HG02981 (cell line): ENCODE measurements around the gene VAMP8.
A peak's percentile ranks its signal among the peaks of the same experiment; 100 is the strongest.
"Not testable (repeated sequence)": the region's sequence is repeated elsewhere in the genome, so short reads cannot be mapped to it uniquely, and the experiment has no call there.

ENCODE experiments used
- ATAC-seq: cut with Tn5 transposase; IDR thresholded peaks from one replicate; pipeline ENCODE4 v1.9.1; 2021; ENCODE audit warnings: mild to moderate bottlenecking, moderate library complexity; ENCODE audit not compliant: unreplicated experiment

VAMP8 gene

DNA sequence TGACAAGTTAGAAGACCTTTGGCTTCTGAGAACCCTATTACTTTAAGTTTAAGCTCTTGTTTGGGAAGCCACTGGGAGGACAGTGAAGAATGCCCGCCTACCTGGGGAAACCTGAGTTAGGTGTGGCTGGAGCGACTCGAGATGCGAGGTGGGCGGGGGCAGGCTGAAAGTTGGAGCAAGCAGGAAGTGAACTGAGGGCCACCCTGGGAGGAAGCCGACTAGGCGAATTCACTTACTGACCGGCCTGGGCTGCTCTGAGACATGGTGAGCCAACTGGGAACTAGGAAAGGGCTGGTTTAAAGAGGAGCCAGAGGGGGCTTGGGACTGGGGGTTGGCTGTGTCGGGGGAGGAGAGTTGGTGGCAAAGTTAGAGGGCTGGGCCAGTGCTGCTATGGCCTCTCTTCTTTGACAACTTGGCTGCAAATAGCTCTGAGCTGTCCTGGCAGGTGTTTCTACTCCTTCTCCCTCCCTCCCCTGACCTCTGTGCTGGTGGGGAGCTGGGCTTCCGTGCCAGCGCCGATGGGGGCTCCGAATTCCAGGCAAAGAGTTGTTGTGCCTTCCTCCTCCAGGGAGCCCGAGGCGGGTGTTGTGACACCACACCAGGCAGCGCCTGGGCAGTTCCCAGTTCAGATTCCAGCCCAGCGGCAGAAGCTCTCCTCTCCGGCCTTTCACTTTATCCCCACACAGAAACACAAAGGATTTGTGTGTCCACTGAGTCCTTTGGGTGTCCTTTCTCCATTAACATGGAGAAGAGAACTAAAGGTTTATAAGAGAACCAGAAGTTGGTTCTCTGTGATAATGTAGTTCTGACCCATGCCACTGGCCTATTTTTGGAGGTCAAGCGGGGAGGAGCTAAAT, at the start of gene VAMP8:
Gene VAMP8 (plus strand): TSS at position 201 of the 857 bp plus-strand sequence. CDS start 61 bp downstream, at position 262.
- ATAC-seq = peak; percentile 54

- ATAC-seq = no peak
These were observed 49.6 kb upstream of the VAMP8 start for GRCh38 chr2:85527787-85528186.

DNA sequence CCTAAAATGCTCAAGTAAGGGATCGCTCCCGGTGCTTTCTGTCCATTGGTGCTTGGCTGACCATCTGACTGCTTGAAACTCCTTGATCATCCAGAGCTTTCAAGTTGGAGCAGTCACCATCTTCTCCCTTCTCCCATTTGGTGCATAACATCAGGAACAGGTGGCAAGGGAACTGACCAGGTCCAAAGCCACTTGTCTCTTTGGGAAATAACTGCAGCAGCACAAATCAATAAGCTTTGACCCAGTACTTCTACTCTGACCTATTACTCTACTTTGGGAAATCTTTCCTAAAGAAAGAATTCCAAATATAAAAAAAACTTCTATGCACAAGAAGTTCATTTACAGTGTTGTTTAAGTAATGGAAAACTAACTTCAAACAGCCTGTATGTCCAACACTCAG, 49.0 kb upstream of the VAMP8 start:
- no peak for ATAC-seq

- no peak for ATAC-seq
These were observed 47.6 kb upstream of the VAMP8 start for GRCh38 chr2:85529809-85530208.

GRCh38 chr2:85531589-85531988, 45.8 kb upstream of the VAMP8 start:
- ATAC-seq = no peak

GRCh38 chr2:85534099-85534498, 43.3 kb upstream of the VAMP8 start:
- ATAC-seq = no peak

DNA sequence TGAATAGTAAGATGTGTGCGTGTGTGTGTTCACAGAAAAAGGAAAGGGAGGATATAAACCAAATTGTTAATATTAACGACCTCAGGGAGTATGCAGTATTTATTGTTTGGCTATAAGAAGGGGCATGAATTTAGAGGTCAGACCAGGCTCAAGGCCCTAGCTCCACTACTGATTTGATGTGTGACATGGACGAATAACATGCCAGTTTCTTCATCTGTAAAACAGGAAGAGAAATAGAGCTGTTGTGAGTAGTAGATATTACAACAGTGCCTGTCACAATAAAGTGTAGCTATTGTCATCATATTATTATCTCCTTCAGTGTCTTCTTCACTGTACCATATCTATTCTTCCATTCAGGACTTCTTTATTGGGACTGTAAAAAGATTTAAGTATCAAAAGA, 42.5 kb upstream of the VAMP8 start:
- ATAC-seq = no peak

- no peak for ATAC-seq
These were observed 40.9 kb upstream of the VAMP8 start for GRCh38 chr2:85536479-85536878.

GRCh38 chr2:85537600-85538506, 39.5 kb upstream of the VAMP8 start:
- ATAC-seq = no peak

DNA sequence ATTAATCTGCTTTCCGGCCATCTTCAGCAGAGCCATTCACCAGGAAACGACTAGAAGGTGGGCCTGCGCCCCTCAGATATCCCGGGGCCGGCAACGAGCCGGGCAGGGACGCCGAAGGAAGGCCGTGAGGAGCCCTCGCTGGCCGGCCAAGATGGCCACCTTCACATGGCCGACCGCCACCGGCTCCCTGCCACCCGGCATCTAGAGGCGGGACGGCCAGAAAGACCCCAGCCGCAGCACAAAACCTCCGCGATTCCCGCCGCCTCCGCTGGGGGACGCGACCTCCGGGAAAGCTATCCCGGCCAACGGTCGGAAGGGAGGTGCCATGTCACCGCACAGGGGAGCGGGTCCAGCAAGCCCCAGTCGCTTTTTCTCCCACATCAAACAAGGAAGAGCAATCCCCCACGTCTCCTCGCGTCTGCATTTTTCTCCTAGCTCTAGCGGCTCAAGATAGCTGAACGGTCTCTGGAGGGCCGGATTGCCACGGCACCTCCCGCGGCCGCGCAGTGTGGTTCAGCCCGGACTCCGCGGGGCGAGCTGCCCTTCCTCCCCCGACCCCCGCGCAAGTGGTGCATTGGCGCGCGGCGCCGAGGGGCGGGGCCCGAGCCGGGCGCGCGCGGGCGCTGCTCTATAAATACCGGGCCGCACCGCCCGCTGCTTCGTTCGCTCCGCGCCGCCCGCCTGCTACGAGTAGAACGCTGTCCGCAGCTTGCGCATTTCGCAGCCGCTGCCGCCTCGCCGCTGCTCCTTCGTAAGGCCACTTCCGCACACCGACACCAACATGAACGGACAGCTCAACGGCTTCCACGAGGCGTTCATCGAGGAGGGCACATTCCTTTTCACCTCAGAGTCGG, 38.7 kb upstream of the VAMP8 start, which contains the start of gene MAT2A:
Gene MAT2A (plus strand): TSS at position 662 of the 854 bp plus-strand sequence. CDS start 120 bp downstream, at position 782.
- peak; percentile 67 for ATAC-seq

DNA sequence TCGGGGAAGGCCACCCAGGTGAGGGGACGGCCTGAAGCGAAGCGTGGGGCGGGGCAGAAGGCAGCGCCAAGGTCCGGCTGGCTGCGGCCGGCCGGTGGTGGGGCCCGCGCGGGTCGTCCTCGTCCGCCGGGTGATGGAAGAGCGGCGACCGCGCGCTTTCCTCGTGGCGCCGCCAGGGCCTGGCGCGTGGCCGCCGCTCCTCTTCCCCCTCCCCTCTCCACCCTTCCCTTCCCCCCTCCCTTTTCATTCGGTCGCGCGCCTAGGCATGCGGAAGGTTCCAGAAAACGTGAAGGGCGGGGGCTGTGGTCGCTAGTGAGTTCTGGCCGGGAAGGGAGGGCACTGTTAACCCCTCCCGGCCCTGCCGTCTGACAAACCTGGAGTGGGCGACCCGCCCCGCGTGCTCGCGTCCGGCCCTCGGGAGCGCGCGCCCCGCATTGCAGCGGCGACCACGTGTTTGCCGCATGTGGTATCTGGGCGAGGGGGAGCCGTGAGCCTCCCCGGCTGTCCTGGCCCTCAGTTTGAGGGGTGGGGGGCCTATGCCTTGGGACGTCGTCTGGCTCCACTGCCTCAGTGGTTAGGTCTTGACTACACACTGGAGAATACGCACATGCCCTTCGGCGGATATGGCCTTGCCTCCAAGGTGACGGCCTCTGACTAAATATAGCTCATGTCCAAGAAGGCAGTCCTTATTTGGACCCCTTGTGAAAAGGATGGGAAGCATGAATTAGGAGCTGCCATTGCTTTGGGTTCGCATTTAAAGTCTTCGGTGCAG, 37.8 kb upstream of the VAMP8 start:
- peak; percentile 21 for ATAC-seq

DNA sequence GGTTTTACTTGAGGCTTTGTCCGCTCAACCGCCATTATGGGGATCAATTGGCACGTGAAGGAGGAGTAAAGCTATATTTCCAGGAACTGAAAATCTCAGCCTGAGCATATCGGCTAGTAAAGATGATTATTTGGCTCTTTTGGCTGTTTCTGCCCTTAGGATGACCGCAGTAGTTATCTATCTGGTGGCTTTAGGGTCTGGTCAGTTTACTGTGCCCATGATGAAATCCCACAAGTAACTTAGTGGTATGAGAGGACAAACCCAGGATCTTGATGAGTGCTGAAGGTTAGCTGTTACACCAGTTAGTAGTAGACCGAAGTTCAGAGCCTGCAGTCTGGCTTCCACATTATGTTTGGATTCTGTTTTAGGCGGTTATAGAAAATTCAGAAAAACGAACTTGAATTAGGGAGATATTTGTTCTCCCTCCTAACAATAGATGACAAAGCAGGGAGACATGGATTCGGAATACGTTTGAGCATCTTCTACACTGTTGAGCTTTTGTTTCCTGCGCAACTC, 37.2 kb upstream of the VAMP8 start:
- ATAC-seq = no peak

GRCh38 chr2:85541262-85541661, 36.1 kb upstream of the VAMP8 start:
- no peak for ATAC-seq

DNA sequence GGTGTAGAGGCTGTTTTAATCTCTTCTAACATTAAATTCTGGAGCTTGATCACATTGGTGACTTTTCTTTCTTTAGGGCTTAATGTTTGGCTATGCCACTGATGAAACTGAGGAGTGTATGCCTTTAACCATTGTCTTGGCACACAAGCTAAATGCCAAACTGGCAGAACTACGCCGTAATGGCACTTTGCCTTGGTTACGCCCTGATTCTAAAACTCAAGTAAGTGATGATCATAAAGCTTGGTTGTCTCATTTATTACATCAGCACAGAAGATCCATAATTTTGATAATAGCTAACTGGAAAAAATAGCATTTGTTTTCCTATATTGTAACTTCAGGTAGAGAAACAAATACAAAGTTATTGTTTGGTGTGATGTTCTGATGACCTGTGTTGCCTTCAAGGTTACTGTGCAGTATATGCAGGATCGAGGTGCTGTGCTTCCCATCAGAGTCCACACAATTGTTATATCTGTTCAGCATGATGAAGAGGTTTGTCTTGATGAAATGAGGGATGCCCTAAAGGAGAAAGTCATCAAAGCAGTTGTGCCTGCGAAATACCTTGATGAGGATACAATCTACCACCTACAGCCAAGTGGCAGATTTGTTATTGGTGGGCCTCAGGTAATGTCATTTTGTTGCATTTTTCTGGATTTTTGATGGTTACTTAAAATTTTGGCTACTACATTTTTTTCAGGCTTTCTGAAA, 35.5 kb upstream of the VAMP8 start:
- no peak for ATAC-seq

DNA sequence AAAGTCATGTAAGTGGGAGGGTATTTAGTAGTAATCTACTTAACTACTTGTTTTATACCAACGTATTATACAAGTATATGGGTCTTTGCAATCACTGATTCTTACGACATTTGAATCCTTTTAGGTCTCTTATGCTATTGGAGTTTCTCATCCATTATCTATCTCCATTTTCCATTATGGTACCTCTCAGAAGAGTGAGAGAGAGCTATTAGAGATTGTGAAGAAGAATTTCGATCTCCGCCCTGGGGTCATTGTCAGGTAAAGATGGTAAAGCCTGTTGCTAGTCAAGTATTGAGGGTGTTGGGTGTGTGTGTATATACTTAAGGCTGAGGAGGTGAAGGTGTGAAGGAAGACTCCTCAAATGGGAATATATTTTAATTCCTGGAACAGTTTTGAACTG, 34.6 kb upstream of the VAMP8 start:
- no peak for ATAC-seq

GRCh38 chr2:85544254-85544691, 33.1 kb upstream of the VAMP8 start:
- ATAC-seq = not testable (repeated sequence)

GRCh38 chr2:85544915-85545779, 32.2 kb upstream of the VAMP8 start:
- not testable (repeated sequence) for ATAC-seq

DNA sequence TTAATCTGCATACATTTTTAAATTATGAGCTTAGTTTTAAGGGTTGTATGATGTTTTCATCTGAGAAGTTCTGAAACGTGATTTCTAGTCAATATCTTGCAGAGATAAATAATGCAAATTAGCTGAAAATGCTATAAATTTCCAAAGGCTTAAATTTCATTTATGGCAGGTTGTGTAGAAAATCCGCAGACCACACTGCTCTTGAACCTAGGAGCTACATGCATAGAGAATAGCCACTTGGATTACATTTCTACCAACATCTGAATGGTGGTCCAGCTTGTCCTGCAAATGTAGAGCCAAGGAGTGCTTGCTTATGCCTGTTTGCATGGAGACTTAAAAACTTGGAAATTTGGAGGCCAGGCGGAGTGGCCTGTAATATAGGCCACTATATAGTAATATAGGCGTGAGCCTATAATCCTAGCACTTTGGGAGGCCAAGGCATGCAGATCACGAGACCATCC, 31.6 kb upstream of the VAMP8 start:
- no peak for ATAC-seq
